Fibroblast of pulmonary artery (primary cell): ENCODE results near the gene USP6NL.

Source experiments
- DNase-seq: peaks from one replicate; pipeline ENCODE4 v3.0.0-alpha.2; 2010; ENCODE audit warnings: low read depth
- H3K4me3 ChIP-seq: replicated peaks from 2 replicates; pipeline ENCODE4 v1.5.1; 2011; ENCODE audit warnings: low read depth, mild to moderate bottlenecking, control low read depth, low read length, moderate library complexity
- TF ChIP-seq, protein P1 (sequence below): IDR thresholded peaks from 2 replicates; pipeline ENCODE4 v1.5.1; 2011; ENCODE audit warnings: mild to moderate bottlenecking, control low read depth, low read length, inconsistent platforms; ENCODE audit errors: missing control alignments

USP6NL gene

DNA sequence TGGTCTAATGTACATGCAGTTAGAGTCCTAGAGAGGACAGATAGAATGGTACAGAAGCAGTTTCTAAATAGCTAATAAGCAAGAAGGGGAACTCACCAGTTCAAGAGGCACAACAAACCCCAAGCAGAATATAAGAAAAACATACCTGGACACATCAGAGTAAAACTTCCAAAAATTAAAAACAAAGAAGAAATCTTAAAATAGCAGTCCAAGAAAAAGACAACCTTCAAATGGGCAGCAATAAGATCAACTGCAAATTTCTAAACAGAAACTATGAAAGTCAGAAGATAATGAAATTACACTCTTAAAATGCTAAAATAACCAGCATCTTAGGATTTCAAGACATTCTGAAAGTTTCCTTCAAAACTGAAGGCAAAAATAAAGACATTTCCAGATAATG, 55.9 kb downstream of the USP6NL start:
- no peak overlapping the region for H3K4me3 ChIP-seq
- TF ChIP-seq, protein P1, sequence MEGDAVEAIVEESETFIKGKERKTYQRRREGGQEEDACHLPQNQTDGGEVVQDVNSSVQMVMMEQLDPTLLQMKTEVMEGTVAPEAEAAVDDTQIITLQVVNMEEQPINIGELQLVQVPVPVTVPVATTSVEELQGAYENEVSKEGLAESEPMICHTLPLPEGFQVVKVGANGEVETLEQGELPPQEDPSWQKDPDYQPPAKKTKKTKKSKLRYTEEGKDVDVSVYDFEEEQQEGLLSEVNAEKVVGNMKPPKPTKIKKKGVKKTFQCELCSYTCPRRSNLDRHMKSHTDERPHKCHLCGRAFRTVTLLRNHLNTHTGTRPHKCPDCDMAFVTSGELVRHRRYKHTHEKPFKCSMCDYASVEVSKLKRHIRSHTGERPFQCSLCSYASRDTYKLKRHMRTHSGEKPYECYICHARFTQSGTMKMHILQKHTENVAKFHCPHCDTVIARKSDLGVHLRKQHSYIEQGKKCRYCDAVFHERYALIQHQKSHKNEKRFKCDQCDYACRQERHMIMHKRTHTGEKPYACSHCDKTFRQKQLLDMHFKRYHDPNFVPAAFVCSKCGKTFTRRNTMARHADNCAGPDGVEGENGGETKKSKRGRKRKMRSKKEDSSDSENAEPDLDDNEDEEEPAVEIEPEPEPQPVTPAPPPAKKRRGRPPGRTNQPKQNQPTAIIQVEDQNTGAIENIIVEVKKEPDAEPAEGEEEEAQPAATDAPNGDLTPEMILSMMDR = no peak
- DNase-seq = no peak

DNA sequence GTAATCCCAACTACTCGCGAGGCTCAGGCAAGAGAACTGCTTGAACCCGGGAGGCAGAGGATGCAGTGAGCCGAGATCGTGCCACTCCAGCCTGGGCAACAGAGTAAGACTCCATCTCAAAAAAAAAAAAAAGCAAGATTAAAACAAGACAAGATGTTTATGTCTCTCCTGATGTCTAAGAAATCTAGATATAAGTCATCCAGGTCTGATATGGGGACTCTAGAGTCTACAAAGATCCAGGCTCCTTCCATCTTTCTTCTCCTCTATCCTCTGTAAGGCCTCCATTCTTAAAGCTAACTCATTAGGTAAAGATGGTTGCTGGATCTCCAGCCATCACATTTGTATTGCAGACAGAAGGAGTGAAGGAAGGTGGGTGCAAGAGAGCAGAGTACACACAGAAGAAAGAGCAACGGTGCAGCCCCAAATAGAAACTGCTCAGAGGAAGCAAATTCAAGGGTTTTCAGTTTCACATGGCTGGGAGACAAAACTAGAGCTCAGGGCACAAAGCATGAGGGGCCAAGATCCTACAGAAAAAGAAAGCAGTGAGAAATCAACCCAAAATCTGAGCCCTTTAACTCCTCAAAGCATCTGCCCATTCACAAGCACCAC, 57.6 kb downstream of the USP6NL start:
- TF ChIP-seq, protein P1 = no peak
- H3K4me3 ChIP-seq = no peak overlapping the region
- DNase-seq = no peak

DNA sequence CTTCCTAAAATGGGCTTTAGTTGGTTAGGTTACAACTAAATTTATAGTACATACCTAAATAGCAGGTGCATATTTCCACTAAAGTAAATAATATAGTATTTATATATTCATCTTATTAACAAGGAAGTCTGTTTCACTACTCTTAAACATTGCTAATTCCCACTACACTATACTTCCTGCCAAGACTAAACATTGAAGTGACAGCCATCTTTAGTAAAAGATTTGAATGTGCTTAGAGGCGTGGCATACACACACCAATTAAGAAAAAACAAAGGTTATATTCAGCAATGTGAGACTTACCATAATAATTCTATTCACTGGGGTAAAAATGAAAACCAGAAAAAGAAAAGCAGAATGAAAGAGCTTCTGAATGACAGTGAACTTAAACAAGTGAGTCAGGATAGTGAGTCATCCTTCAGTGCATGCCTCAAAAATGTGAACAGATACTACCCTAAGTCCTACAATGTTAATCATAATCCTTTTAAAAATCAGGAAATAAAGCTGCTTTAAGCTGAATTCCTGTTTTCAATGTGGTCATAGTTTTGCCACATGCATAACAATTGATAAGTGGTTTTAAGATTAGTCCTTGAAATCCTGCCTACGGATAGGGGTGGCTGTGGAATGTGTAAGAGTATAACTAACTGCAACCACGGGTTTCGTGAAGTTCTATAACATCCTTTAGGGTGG, 59.4 kb downstream of the USP6NL start:
- DNase-seq = peak; percentile 91
- peak overlapping the region; percentile 6 for H3K4me3 ChIP-seq
- TF ChIP-seq, protein P1 = no peak

DNA sequence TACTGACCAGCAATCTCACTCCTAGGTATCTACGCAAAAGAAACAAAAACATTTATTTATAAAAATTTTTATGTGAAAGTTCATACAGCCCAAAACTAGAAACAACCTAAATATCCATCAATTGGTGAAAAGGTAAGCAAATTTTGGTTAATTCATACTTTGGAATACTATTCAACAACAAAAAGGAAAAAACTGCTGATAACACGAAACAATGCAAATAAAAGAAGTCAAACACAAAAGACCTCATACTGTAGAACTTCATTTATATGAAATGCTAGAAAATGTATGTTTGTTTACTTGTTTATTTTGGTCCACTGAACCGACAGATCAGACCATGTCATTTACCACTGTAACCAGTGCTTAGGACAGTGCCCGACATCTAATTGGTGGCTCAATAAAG, 60.3 kb downstream of the USP6NL start:
- TF ChIP-seq, protein P1 = no peak
- DNase-seq = no peak
- H3K4me3 ChIP-seq = no peak overlapping the region

DNA sequence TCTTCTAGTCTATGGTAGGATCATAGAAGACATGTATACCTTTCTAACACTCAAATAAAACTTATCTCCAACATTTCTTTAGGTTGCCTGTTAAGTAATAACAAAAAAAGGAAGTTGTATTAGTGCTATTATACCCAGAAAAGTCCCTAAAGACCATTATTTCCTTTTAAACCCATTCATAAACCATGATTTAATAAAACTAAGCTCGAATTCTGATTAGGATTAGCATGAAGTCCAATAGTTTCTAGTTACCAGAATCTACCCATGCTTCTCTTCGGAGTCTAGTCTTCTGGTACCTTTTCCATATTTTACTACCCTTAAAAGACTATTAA, 62.7 kb downstream of the USP6NL start:
- no peak for DNase-seq
- H3K4me3 ChIP-seq = no peak overlapping the region
- TF ChIP-seq, protein P1 = no peak

GRCh38 chr10:11548065-11548767, 63.2 kb downstream of the USP6NL start:
- H3K4me3 ChIP-seq = no peak overlapping the region
- TF ChIP-seq, protein P1 = no peak
- DNase-seq = no peak

- TF ChIP-seq, protein P1 = no peak
- H3K4me3 ChIP-seq = no peak overlapping the region
- DNase-seq = no peak
These were observed 64.9 kb downstream of the USP6NL start for GRCh38 chr10:11546581-11546980.
